WERI-Rb-1 (cell line): Measurements from ENCODE around the gene P2RY2.
A peak's percentile ranks its signal among the peaks of the same experiment; 100 is the strongest.
"Not testable (repeated sequence)": the region's sequence is repeated elsewhere in the genome, so short reads cannot be mapped to it uniquely, and the experiment has no call there.

Experiments
- DNase-seq: peaks from one replicate; pipeline ENCODE4 v3.0.0-alpha.2; 2020
- H3K27ac ChIP-seq: fragments of 250-450 bp; sonication (Bioruptor Pico); 2 replicates; pipeline ENCODE4 v1.5.1; 2020; ENCODE audit warnings: mild to moderate bottlenecking, moderate library complexity
- H3K27me3 ChIP-seq: fragments of 250-450 bp; sonication (Bioruptor Pico); 2 replicates; pipeline ENCODE4 v1.5.1; 2021; ENCODE audit warnings: mild to moderate bottlenecking, low read depth, moderate library complexity; ENCODE audit not compliant: insufficient read depth, severe bottlenecking
- H3K36me3 ChIP-seq: fragments of 250-450 bp; sonication (Bioruptor Pico); 2 replicates; pipeline ENCODE4 v1.5.1; 2020; ENCODE audit warnings: mild to moderate bottlenecking, moderate library complexity
- H3K4me3 ChIP-seq: 2 replicates; pipeline ENCODE4 v1.5.1; 2011; ENCODE audit warnings: low read depth, mild to moderate bottlenecking, control low read depth, low read length
- H3K9me3 ChIP-seq: fragments of 250-450 bp; sonication (Bioruptor Pico); 2 replicates; pipeline ENCODE4 v1.5.1; 2021; ENCODE audit warnings: mild to moderate bottlenecking, moderate library complexity; ENCODE audit not compliant: severe bottlenecking
- TF ChIP-seq, protein P1 (sequence below): IDR thresholded peaks from 2 replicates; pipeline ENCODE4 v1.5.1; 2011; ENCODE audit warnings: low read depth, mild to moderate bottlenecking, control low read depth, inconsistent platforms, low read length

Gene P2RY2

GRCh38 chr11:73228268-73229134 is 10.4 kb downstream of the P2RY2 start:
- H3K27me3 ChIP-seq: no peaks in the 10 kb centered on the region
- H3K4me3 ChIP-seq: no peak overlapping the region
- no peaks in the 10 kb centered on the region for H3K36me3 ChIP-seq
- DNase-seq: no peak
- TF ChIP-seq, protein P1, sequence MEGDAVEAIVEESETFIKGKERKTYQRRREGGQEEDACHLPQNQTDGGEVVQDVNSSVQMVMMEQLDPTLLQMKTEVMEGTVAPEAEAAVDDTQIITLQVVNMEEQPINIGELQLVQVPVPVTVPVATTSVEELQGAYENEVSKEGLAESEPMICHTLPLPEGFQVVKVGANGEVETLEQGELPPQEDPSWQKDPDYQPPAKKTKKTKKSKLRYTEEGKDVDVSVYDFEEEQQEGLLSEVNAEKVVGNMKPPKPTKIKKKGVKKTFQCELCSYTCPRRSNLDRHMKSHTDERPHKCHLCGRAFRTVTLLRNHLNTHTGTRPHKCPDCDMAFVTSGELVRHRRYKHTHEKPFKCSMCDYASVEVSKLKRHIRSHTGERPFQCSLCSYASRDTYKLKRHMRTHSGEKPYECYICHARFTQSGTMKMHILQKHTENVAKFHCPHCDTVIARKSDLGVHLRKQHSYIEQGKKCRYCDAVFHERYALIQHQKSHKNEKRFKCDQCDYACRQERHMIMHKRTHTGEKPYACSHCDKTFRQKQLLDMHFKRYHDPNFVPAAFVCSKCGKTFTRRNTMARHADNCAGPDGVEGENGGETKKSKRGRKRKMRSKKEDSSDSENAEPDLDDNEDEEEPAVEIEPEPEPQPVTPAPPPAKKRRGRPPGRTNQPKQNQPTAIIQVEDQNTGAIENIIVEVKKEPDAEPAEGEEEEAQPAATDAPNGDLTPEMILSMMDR: no peak
- peak overlapping the region; percentile 48; the same call in 1 of the 2 replicates for H3K27ac ChIP-seq
- no peaks in the 10 kb centered on the region for H3K9me3 ChIP-seq

DNA sequence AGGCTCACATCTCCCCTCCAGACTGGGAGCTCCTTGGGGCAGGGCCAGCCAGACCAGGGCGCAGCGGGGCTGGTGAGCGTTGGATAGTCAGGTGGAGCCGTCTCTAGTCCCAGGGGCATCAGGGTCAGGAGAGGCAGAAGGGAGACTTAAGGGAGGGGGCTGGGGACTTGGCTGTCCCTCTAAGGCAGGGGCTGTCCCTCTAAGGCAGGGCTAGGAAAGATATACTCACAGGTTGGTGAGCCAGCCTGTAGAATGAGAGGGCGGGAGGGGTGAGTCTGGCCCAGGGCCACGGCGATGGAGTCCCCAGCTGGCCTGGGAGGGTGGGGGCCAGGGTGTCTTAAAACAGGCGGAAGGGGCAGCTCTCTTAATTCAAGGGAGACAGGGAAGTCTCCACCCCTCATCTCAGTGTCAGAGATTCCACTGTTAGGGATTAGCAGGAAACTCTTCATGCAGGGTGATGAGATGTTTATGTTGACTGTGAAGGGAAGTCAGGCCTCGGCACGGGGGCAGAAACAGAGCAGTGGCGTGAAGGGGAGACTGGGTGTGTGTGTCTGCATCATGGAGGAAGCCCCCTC is 11.3 kb downstream of the P2RY2 start:
- Histone ChIP-seq H3K27ac (peak overlapping the region; percentile 48), H3K27me3 (no peaks in the 10 kb centered on the region), H3K36me3 (no peaks in the 10 kb centered on the region), H3K9me3 (no peaks in the 10 kb centered on the region), H3K4me3 (no peak overlapping the region)
- TF ChIP-seq, protein P1: no peak
- DNase-seq: peak; percentile 69

DNA sequence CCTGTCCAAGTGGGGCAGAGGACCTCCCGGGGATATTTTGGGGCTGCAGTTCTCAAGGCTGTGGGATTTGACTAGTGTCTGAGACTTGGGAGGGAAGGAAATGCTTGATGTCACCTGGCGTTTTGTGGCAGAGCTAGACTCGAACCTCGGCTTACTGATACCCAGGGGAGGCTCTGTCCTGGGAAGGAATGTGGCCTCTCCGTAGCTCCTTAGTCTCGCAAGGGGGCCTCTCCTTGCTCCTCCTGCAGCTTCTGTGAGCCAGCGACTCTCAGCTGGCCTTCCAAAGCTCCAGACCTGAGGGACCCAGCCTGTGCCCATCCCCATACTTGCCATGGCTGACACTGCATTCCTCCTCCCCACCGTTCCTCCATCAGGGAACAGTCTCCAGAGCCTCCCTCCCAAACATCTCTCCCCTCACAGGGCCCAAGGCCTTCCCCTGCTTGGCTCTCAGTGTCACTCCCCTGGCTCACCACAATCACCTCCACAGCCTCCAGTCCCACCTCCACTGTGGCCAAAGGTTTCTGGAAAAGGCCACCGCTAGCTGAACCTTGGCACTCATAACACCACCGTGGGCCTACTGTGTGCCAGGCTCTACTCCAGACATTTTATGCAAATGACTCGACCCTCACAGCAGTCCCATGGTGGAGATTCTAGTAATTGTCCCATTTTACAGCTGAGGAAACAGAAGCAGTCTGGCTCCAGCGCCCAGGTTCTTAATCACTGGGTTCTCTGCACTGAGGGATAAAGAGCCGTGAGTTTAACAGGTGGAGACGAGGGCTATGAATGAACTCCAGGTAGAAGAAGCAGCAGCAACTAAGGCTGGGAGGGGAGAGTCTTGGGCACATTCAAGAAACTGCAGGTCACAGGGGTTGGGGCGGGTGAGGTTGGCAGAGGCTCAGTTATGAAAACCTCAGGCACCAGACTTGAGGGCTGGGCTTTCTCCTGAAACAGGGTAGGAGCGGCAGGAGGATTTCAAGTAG is 12.1 kb downstream of the P2RY2 start:
- Histone ChIP-seq H3K36me3 (no peaks in the 10 kb centered on the region), H3K9me3 (no peaks in the 10 kb centered on the region), H3K27me3 (no peaks in the 10 kb centered on the region), H3K4me3 (no peak overlapping the region), H3K27ac (peak overlapping the region; percentile 48; the same call in 1 of the 2 replicates)
- TF ChIP-seq, protein P1: no peak
- DNase-seq: peak; percentile 5

DNA sequence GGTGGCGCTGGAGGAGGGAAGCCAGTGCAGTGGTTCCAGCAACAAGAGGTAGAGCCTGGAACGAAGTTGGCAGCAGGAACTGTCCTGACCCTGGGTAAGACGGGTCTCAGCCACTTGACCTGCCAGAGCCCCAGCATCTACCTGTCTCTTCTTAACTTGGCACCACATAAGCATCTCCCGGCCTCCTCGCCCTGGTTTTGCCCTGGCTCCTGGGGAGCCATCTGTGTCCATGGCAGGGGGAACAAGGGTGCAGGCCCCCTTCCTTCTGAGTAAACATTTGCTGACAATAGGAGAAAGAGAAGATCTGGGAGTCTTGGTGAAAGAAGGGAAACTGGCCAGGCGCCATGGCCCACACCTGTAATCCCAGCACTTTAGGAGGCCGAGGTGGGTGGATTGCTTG is 12.8 kb downstream of the P2RY2 start:
- TF ChIP-seq, protein P1: no peak
- Histone ChIP-seq H3K36me3 (no peaks in the 10 kb centered on the region), H3K4me3 (no peak overlapping the region), H3K9me3 (no peaks in the 10 kb centered on the region), H3K27ac (no peak overlapping the region), H3K27me3 (no peaks in the 10 kb centered on the region)
- peak; percentile 2 for DNase-seq

DNA sequence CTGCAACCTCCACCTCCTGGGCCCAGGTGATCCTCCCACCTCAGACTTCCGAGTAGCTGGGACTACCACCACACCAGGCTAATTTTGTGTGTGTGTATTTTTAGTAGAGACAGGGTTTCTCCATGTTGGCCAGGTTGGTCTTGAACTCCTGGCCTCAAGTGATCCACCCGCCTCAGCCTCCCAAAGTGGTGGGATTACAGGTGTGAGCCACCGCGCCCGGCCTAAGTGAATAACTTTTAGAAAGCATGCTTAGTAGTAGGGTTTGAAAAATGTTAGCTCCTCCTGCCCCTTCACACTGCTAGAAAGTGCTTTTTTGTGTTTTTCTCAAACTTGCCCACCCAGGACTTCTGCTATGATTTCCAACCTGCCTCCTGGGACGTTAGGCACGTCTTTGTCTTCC is 14.4 kb downstream of the P2RY2 start:
- H3K36me3 ChIP-seq: not testable (repeated sequence)

More for the DNA sequence above, 14.4 kb downstream of the P2RY2 start:
- not testable (repeated sequence) for H3K9me3 ChIP-seq, H3K4me3 ChIP-seq, DNase-seq, H3K27me3 ChIP-seq, H3K27ac ChIP-seq
